GM15510 (cell line): ENCODE data around the gene TMC3.

Source experiments
- POLR2A ChIP-seq: IDR thresholded peaks from 3 replicates; pipeline ENCODE4 v1.6.1; 2011; ENCODE audit warnings: borderline replicate concordance; ENCODE audit not compliant: insufficient read length; ENCODE audit errors: extremely low read depth

The TMC3 gene

DNA sequence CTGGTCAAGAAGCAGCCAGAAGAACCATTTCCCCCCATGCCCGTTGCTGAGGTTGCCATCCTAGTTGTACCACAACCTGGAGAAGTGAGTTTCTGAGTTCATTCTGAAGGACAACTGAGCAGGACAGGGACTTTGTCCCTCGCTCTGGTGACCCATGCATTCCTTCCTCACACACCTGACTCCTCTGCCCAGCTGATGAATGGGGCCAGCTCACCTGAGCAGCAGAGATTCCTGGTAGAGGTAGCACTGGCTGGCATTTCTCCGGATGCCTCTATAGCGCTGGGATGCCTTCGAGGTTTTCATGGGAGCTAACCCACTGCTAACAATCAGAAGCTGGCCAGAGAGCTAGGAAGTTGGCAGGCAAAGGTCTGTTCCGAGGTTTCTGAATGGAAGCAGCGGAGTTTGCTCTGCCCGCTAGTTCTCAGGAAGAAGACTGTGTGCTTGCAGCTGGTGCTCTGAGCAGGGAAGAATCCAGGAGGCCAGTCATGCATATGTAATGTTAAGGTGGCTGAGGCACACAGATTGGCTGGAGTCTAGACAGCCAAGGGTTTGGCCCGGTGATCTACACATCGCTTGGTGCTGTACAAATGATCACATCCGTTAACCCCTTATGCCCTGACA is at the start of gene TMC3:
TMC3 (minus strand) TSS at position 439 of the 621 bp plus-strand sequence; CDS start at position 303, 136 bp downstream.
- TF ChIP-seq POLR2A, result no peak

DNA sequence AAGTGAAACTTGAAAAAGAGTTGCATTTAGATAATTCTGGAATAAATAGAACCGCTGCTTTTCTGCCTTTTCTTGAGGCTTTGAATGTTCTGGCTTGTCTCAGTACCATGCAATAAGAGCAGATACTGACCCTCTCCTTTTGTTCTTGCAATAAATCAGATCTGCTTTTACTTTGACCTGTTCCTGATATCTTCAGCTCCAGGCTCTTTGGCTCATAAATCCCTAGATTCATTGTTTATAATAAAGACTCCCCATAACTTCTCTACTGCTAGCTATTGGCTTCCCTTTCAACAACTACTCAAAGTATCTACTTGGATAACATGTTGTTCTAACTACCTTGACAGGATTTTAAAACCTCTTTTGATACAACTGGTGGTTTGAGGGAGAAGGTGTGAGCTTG is 47.4 kb upstream of the TMC3 start:
- no peak for TF ChIP-seq POLR2A

DNA sequence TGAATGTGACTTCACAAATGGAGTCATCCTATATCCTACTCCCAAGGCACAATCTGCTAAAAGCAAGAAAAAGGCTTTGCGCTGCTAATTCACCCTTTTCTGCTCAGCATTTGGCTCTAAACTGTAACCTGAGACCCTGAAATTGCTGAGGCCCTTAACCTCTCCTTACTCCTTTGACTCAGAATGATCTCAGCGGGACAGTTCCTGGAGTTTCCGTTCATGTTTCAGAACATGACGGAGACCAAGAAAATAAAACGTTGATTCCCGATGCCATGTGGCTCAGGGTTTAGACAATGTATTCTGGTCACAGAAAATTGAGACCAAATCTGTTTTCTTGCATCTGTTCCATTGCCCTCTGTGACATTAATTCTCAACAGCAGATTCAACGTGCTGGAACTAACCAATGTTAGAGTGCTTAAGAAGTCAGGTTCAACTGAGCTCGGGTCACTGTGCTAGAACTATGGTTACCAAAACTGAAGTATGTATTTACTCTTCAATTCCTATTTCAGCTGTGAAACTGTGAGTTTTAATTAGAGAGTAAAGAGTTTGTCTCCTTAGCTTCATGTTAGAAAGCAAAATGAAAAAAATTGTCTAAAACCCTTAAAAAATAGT is 45.4 kb upstream of the TMC3 start:
- no peak for TF ChIP-seq POLR2A

DNA sequence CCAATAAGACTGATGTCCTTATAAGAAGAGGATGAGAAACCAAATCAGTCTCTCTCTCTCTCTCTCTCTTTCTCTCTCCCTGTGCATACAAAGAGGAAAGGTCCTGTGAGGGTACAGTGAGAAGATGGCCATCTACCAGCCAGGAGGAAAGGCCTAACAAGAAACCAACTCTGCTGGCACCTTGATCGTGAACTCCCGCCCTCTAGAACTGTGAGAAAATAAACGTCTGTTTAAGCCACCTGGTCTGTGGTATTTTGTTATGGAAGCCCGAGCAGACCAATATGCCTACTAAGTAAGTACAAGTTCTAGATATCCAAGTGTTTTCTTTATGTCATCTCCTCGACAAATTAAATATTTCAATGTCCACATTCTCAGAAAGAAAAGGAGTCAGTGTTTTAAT is 44.9 kb upstream of the TMC3 start:
- no peak for TF ChIP-seq POLR2A

DNA sequence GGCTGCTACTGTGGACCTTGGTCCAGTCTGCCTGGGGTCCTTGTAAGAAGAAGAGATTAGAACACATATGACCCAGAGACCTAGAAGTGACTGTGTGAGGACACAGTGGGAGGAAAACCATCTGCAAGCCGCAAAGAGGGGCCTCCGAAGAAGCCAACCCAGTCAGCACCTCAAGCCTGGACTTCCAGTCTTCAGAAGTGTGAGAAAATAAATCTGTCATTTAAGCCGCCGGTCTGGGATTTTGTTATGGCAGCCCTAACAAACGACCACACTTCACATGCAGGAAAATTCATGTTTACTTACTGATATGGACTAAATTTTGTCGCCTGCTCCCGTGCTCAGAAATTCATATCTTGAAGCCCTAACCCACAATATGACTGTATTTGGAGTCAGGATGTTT is 44.4 kb upstream of the TMC3 start:
- TF ChIP-seq POLR2A, result no peak

DNA sequence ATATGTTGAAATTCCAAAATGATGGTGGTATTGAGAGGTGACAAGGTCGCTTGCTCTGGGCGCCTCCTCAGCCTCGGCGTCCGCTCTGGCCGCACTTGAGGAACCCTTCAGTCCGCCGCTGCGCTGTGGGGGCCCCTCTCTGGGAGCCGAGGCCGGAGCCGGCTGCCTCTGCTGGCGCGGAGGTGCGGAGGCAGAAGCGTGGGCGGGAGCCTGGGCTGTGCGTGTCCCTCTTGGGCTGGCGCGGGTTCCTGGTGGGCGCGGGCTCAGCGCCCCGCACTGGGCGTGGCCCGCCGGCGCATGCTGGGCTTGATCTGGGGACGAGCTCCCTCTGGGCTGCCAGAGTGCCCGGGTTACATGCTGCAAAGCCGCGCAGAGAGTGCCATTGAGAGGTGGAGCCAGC is 39.8 kb upstream of the TMC3 start:
- TF ChIP-seq POLR2A, result no peak

DNA sequence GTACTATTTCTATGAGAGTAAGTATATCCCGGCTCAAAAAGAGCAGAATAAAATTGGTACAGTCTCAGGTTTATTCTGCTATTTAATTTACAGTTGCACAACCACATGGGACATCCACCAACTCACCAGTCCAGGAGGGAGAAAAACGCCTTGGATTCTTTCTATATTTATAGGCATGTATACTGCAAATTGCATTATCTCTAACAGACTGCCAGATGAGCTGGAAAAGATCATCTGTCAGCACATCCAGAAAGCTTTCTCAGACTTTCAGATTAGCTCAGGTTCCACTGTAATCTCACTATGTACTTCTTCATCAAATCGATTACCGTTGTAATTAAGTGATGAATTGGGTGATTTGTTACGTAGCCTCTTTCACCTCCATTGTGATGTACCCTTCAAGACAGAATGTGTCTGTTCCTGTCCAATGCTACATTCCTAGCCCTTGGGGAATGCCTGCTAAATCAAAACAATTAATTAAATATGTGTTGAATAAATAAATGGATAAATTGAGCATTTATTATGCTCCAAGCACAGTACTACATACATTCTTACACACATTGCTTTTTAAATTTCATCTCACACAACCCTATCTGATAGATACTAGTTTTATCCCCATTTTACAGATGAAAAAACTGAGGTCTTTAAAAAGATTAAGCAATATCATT is 38.1 kb upstream of the TMC3 start:
- no peak for TF ChIP-seq POLR2A

DNA sequence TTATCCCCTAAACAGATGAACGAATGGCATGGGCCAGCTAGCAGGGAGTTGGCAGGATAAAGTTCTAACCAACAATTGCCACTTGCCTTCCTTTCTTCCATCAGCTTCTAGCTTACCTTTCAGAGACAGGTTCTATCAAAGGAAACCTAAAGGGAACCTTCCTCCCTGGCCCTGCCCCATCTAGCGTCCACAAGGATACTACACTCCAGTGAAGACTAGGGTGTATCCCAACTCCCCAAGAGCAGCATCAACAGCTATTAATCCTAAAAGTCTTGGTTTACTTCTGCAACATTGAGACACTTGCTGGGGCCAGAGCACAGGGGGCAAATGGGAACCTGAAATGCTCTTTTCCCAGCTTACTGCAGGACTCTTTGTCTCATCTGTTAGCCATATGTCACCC is 37.0 kb upstream of the TMC3 start:
- no peak for TF ChIP-seq POLR2A

DNA sequence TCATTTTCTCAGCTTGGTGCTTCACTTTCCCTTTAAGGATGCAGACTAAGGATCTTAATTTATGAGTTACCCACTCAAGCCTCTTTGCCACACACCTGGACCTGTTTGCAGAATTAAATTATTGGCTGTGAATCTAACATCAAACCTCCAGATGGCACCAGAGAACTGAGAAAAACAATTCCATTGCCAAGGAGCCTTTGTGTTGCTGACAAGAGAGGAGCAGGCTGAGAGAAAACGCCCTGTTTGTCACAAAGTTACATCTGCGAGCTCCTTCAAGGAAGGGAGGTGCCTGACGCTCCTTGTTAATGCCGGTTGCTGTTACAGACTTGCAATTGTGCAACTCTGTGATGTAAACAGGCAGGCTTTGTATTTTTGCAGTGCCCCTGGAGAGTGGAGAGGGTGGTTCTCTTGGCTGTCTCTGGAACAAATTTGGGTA is 36.3 kb upstream of the TMC3 start:
- TF ChIP-seq POLR2A, result no peak

DNA sequence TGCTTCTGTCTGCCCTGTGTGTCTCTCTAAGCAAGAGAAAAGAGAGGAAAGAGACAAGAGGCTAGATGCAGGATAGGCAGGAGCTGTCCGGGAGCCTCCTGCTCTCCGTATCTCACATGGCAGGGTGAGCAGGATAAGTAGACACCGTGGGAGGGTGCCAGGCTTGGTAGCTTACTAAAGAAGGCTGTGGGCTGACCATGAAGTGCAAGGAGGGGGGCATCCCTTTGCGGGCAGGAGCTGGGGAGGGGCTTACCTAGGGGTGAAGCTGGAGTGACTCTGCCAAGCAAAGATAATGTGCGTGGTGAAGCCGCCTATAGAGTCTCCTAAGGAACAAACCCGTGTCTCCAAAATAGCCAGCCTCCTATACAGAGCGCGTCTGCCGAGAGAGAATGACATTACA is 33.7 kb upstream of the TMC3 start:
- TF ChIP-seq POLR2A, result no peak

DNA sequence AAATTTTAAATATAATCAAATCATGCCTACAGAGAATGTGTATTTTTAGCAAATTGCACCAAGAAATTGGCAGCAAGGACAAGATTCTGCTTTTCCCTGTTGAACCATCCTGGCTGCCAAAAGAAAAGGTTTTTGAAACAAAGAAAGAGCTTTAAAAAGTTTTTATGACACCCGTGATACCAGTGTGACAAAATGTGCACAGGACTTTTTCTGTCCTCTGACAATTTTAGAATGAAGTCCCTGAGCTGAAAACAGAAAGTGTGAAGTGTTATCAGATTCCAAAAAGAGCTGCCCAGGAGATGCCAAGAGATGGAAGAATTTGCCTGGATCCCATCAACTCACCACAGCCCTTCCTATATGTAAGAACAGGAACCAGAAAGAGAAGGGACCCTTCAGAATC is 33.2 kb upstream of the TMC3 start:
- TF ChIP-seq POLR2A, result no peak

DNA sequence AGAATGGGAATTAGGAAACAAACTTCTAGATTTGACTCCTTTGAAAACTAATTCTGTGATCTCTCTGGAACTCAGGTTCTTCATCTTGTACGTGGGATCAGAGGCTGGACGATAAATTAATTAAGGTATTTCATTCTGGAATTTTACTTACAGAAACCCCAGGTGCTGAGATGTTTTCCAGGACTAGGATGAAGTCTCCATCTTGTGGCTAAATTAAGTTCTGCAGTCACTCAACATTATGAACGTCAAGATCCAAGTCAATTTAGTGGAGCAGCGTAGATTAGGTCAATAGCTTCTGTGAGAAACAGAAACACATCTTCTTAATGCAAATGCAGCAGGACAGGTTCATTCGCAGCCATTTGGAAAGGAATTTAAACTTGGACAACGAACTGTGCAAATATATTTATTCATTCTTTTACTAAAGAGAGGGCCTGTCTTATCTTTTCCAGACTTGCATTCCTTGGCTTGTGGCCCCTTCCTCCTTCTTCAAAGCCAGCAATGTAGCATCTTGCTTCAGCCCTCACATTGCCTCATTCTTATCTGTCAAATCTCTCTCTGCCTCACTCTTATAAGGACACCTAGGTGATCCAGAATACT is 26.7 kb upstream of the TMC3 start:
- TF ChIP-seq POLR2A, result no peak

DNA sequence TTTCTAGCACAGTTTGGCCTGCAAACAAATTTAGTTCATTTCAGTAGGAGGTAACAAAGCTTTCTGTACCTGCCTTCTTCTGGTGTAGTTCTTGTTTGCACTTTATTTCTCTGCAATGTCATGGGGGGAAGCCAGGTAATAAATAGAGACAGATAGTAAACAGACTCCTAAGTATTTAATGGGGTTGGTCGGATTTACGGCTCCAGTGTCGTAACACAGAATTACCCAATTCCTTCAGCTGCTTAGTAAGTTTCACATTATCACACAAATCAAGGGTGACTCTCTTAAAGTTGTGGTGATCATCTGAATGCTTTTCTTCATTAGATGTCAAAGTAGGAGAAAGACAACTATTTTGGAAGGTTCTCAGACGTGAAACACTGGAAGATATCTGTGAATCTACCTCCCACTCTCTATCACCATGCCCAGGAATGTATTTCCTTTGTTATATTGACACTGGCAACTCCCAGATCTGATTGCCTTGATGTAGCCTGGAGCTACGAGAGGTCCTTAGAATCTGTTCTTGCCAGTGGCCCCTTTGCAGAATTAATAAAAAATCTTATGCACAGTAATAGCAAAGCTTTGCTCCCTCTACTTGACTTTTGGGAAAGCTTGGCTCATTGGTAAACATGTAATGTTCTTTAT is 25.0 kb upstream of the TMC3 start:
- TF ChIP-seq POLR2A, result no peak

DNA sequence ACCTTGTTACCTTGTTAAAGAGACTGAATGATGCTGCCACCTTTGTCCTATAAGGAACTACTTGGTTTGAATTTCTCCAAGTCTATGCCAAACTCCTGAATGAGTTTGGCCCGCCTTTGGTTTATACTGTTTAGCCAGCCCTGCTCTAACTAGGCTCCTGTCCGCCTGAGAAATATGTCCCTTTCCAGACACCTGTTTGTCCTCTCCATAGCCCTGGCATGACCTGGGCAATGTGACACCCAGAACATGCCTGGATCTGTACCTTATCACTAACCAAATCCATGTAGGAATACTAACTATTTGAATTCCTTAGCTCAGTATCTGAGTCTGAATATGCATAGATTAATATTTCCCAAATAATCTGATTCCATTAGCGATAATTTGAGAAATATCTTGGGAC is 24.4 kb upstream of the TMC3 start:
- TF ChIP-seq POLR2A, result no peak

DNA sequence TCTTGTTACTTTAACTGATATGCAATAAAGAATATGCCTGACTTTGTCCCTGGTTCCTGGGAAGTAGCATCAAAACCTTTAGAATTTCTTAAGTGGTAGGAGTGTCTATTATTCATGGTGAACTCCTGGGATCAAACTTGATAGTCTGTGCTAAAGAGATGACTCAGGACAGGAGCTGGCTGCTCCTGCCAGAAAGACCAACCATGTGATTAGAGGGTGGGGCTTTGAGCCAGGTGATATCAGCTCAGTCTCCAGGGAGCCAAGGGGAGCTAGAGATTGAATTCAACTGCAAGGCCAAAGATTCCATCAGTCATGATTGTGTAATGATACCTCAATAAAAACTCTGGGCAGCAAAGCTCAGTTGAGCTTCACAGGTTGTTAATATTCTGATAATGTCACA is 20.6 kb upstream of the TMC3 start:
- no peak for TF ChIP-seq POLR2A
